NCI-H2029 (cell line): ENCODE measurements around the gene RFT1.
A peak's percentile ranks its signal among the peaks of the same experiment; 100 is the strongest.
"Not testable (repeated sequence)": the region's sequence is repeated elsewhere in the genome, so short reads cannot be mapped to it uniquely, and the experiment has no call there.

Experiments
- DNase-seq: peaks from one replicate; lab custom pipeline; 2025; lab: John Stamatoyannopoulos, UW

Gene RFT1

GRCh38 chr3:53069422-53070068 is 60.7 kb downstream of the RFT1 start:
- no peak for DNase-seq

- no peak for DNase-seq
Measured at GRCh38 chr3:53068176-53068575, 62.1 kb downstream of the RFT1 start.

GRCh38 chr3:53067567-53067966 is 62.7 kb downstream of the RFT1 start:
- DNase-seq, result no peak

GRCh38 chr3:53065841-53066480 is 64.3 kb downstream of the RFT1 start:
- DNase-seq, result peak; percentile 23

GRCh38 chr3:53062905-53063304 is 67.3 kb downstream of the RFT1 start:
- no peak for DNase-seq

- DNase-seq, result no peak
Measured at GRCh38 chr3:53056442-53056841, 73.8 kb downstream of the RFT1 start.

- DNase-seq, result not testable (repeated sequence)
Measured at GRCh38 chr3:53054233-53054632, 76.0 kb downstream of the RFT1 start.

GRCh38 chr3:53051929-53052328 is 78.3 kb downstream of the RFT1 start:
- DNase-seq, result no peak

- no peak for DNase-seq
Measured at GRCh38 chr3:53049987-53050386, 80.2 kb downstream of the RFT1 start.

GRCh38 chr3:53046171-53047170 is 83.8 kb downstream of the RFT1 start:
- DNase-seq, result no peak

GRCh38 chr3:53045518-53046170 is 84.6 kb downstream of the RFT1 start, which contains the start of gene SFMBT1:
TSS of gene SFMBT1 (minus strand) at chr3:53046073. CDS start at chr3:52969128, 76,945 bp downstream.
- DNase-seq, result no peak

- DNase-seq, result no peak
Measured at GRCh38 chr3:53044711-53045517, 85.3 kb downstream of the RFT1 start.

- no peak for DNase-seq
Measured at GRCh38 chr3:53044371-53044710, 85.9 kb downstream of the RFT1 start.

- no peak for DNase-seq
Measured at GRCh38 chr3:53043738-53044137, 86.5 kb downstream of the RFT1 start.

GRCh38 chr3:53042651-53043050 is 87.6 kb downstream of the RFT1 start:
- DNase-seq, result no peak

- no peak for DNase-seq
Measured at GRCh38 chr3:53040351-53040820, 89.8 kb downstream of the RFT1 start.

- DNase-seq, result no peak
Measured at GRCh38 chr3:53039376-53039752, 90.9 kb downstream of the RFT1 start.

- DNase-seq, result no peak
Measured at GRCh38 chr3:53038679-53039375, 91.4 kb downstream of the RFT1 start.
